OCI-LY1 (cell line): ENCODE measurements around the gene TNFAIP1.

Experiments
- CTCF ChIP-seq: fragments of 200-600 bp; sonication (generic), shearing (Covaris generic); IDR thresholded peaks from 2 replicates; pipeline ENCODE4 v1.5.1; 2017; ENCODE audit warnings: mild to moderate bottlenecking, antibody characterized with exemption, low read length, moderate library complexity, mixed read lengths
- EZH2 ChIP-seq: fragments of 200-600 bp; sonication (generic), shearing (Covaris generic); IDR thresholded peaks from 2 replicates; pipeline ENCODE4 v1.8.0; 2017; ENCODE audit warnings: borderline replicate concordance, mixed run types, mild to moderate bottlenecking, antibody characterized with exemption, low read length, moderate library complexity, mixed read lengths

DNA sequence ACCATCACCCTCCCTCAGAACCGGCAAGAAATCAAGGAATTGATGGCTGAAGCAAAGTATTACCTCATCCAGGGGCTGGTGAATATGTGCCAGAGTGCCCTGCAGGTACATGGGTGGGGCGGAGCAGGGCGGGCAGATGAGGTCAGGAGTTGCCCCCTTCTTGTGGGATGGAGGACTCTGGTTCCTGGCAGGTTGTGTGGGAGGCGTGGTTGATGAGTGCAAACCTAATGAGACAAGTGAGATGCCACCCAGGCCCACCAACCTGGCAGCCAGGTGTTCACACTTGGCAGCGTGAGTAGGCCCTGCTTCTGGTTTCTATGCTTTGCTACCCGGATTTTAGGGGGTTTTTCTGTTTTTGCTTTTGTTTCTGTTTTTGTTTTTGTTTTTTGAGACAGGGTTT is 4.8 kb downstream of the TNFAIP1 start:
- no peak for TF ChIP-seq CTCF
- TF ChIP-seq EZH2 = no peak
